WTC11 (cell line): Measurements from ENCODE around the gene ACSBG1. TPM values are rescaled to one million over a fixed set of nuclear protein-coding genes. Genes with fewer than 3 reads are reported as not detected.

ENCODE experiments used
- ATAC-seq: fragments of 200-7000 bp; cut with Tn5 transposase; 2 replicates; pipeline ENCODE4 v1.10.0; 2021; ENCODE audit warnings: mild to moderate bottlenecking, moderate library complexity
- CTCF ChIA-PET: fragments of 300-600 bp; sonication (Branson Sonifier 250); formaldehyde crosslinking; loops from one replicate; lab custom pipeline; 2021; ENCODE audit warnings: antibody characterized with exemption; lab: Charles Lee
- POLR2A ChIA-PET: fragments of 350-600 bp; sonication (Branson Sonifier 250); formaldehyde crosslinking; loops from one replicate; lab custom pipeline; 2021; ENCODE audit warnings: antibody characterized with exemption; lab: Charles Lee
- DNase-seq: peaks from one replicate; pipeline ENCODE4 v3.0.0; 2021; ENCODE audit warnings: low spot score
- H3K27ac Mint-ChIP-seq: 2 replicates; pipeline ENCODE4 v1.8.0; 2021; ENCODE audit warnings: mixed read lengths
- H3K27me3 Mint-ChIP-seq: 2 replicates; pipeline ENCODE4 v1.8.0; 2021; ENCODE audit warnings: low read depth, mild to moderate bottlenecking, moderate library complexity, mixed read lengths
- H3K36me3 Mint-ChIP-seq: 2 replicates; pipeline ENCODE4 v1.8.0; 2021; ENCODE audit warnings: mixed read lengths
- H3K4me1 Mint-ChIP-seq: 2 replicates; pipeline ENCODE4 v1.8.0; 2022; ENCODE audit warnings: mixed read lengths
- H3K4me3 Mint-ChIP-seq: 2 replicates; pipeline ENCODE4 v1.8.0; 2021; ENCODE audit warnings: mild to moderate bottlenecking, moderate library complexity, mixed read lengths
- H3K9me3 Mint-ChIP-seq: 2 replicates; pipeline ENCODE4 v1.8.0; 2021; ENCODE audit warnings: mixed read lengths
- E2F1 ChIP-seq: sonication (generic); formaldehyde crosslinking; IDR thresholded peaks from 2 replicates; pipeline ENCODE4 v1.8.0; 2022; ENCODE audit warnings: mild to moderate bottlenecking, missing genetic modification reagents
- E2F4 ChIP-seq: sonication (generic); formaldehyde crosslinking; IDR thresholded peaks from 2 replicates; pipeline ENCODE4 v1.8.1; 2022; ENCODE audit warnings: low read depth, mild to moderate bottlenecking, moderate library complexity, missing genetic modification reagents, borderline replicate concordance
- EMX1 ChIP-seq: fragments of 250-450 bp; sonication (Bioruptor Pico); IDR thresholded peaks from 2 replicates; pipeline ENCODE4 v1.8.0; 2021; ENCODE audit warnings: mild to moderate bottlenecking
- GTF2I ChIP-seq: fragments of 250-450 bp; sonication (Bioruptor Pico); conservative IDR thresholded peaks from 2 replicates; pipeline ENCODE4 v1.4.0; 2021; ENCODE audit warnings: mild to moderate bottlenecking
- JUN ChIP-seq: sonication (generic); formaldehyde crosslinking; IDR thresholded peaks from 2 replicates; pipeline ENCODE4 v1.8.0; 2023; ENCODE audit warnings: mild to moderate bottlenecking, missing genetic modification reagents
- MYBL2 ChIP-seq: sonication (generic); formaldehyde crosslinking; IDR thresholded peaks from 2 replicates; pipeline ENCODE4 v1.8.1; 2023; ENCODE audit warnings: mild to moderate bottlenecking, moderate library complexity, missing genetic modification reagents
- NR3C1 ChIP-seq: sonication (generic); formaldehyde crosslinking; conservative IDR thresholded peaks from 2 replicates; pipeline ENCODE4 v1.8.1; 2023; ENCODE audit warnings: low read depth, mild to moderate bottlenecking, missing genetic modification reagents
- SMAD3 ChIP-seq: sonication (generic); formaldehyde crosslinking; IDR thresholded peaks from 2 replicates; pipeline ENCODE4 v1.8.0; 2022; ENCODE audit warnings: missing genetic modification reagents, mild to moderate bottlenecking, borderline replicate concordance
- ZNF219 ChIP-seq: sonication (generic); formaldehyde crosslinking; IDR thresholded peaks from 2 replicates; pipeline ENCODE4 v1.8.0; 2023; ENCODE audit warnings: missing genetic modification reagents, mild to moderate bottlenecking, borderline replicate concordance
- ZNF317 ChIP-seq: sonication (generic); formaldehyde crosslinking; IDR thresholded peaks from 2 replicates; pipeline ENCODE4 v1.8.1; 2023; ENCODE audit warnings: low read depth, mild to moderate bottlenecking, moderate library complexity, missing genetic modification reagents, borderline replicate concordance
- ZNF425 ChIP-seq: fragments of 250-450 bp; sonication (Bioruptor Pico); conservative IDR thresholded peaks from 2 replicates; pipeline ENCODE4 v1.9.0; 2021; ENCODE audit warnings: mild to moderate bottlenecking
- total RNA-seq: library from RNA; stranded (reverse); gene quantifications from 3 replicates; pipeline ENCODE4 v1.2.3, GENCODE V29; 2021
- TF ChIP-seq, protein P1 (sequence below): sonication (generic); formaldehyde crosslinking; IDR thresholded peaks from 2 replicates; pipeline ENCODE4 v1.8.1; 2023; ENCODE audit warnings: mild to moderate bottlenecking, moderate library complexity, missing genetic modification reagents
- TF ChIP-seq, protein P2 (sequence below): fragments of 250-450 bp; sonication (Bioruptor Pico); IDR thresholded peaks from 2 replicates; pipeline ENCODE4 v1.8.0; 2021; ENCODE audit warnings: mild to moderate bottlenecking
- TF ChIP-seq, protein P3 (sequence below): fragments of 250-450 bp; sonication (Bioruptor Pico); IDR thresholded peaks from 2 replicates; pipeline ENCODE4 v1.9.0; 2021; ENCODE audit warnings: mild to moderate bottlenecking
- TF ChIP-seq, protein P4 (sequence below): sonication (generic); formaldehyde crosslinking; IDR thresholded peaks from 2 replicates; pipeline ENCODE4 v1.8.0; 2023; ENCODE audit warnings: mild to moderate bottlenecking, missing genetic modification reagents
- TF ChIP-seq, protein P5 (sequence below): sonication (generic); formaldehyde crosslinking; conservative IDR thresholded peaks from 2 replicates; pipeline ENCODE4 v1.8.1; 2023; ENCODE audit warnings: mild to moderate bottlenecking, low read depth, missing genetic modification reagents, moderate library complexity

ACSBG1 gene
- total RNA-seq, 1 experiment from 2014 or later, result 5.8 TPM

GRCh38 chr15:78179906-78180305 lies 54.5 kb downstream of the ACSBG1 start:
- CTCF ChIA-PET, result interaction anchor here (1.8 to 2.3 kb wide), 2 partner anchors 16 to 60 kb away, joined by 8 to 9 read pairs; no protein-coding TSS in a partner anchor

DNA sequence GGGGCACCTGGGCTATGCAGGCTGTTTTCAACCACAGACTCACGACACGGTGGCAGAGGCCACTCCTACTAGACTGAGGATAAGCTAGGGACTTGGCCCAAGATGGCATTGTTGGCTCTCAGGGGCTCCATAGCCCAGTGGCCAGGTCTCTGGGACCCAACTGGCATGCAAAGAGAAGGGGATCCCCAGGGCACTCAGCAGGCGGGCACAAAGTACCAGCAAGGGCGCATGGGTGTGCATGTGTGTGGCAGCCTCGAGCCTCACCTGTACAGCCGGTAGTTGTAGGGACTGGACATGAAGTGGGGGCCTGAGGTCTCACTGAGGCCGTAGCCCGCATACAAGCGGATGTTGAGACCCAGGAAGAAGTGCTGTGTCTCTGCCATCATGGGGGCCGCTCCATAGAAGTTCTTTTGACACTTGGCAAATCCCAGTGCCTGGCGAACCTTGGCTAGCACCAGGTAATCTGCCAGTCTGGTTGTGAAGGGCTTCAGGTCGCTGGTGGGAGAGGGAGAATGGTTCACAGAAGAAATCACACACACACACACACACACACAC lies 55.0 kb downstream of the ACSBG1 start:
- H3K27ac Mint-ChIP-seq, result no peak overlapping the region
- H3K27me3 Mint-ChIP-seq, result no peaks in the 10 kb centered on the region
- DNase-seq (no peak), ATAC-seq (no peak)
- no peak overlapping the region for H3K4me3 Mint-ChIP-seq
- peaks cover 7% of the 10 kb centered on the region for H3K4me1 Mint-ChIP-seq
- CTCF ChIA-PET, result interaction anchor here (0.6 to 1.8 kb wide), 5 partner anchors 16 to 71 kb away, joined by 3 to 8 read pairs (median 3); no protein-coding TSS in a partner anchor
- H3K36me3 Mint-ChIP-seq, result no peaks in the 10 kb centered on the region
- POLR2A ChIA-PET, result no interaction called here
- no peaks in the 10 kb centered on the region for H3K9me3 Mint-ChIP-seq
- TF ChIP-seq E2F1 (CRISPR knock-in tag) (no peak), JUN (CRISPR knock-in tag) (no peak), GTF2I (no peak), NR3C1 (CRISPR knock-in tag) (no peak), ZNF425 (no peak), MYBL2 (CRISPR knock-in tag) (no peak), ZNF317 (CRISPR knock-in tag) (no peak), EMX1 (CRISPR knock-in tag) (no peak)
- TF ChIP-seq, protein P1, sequence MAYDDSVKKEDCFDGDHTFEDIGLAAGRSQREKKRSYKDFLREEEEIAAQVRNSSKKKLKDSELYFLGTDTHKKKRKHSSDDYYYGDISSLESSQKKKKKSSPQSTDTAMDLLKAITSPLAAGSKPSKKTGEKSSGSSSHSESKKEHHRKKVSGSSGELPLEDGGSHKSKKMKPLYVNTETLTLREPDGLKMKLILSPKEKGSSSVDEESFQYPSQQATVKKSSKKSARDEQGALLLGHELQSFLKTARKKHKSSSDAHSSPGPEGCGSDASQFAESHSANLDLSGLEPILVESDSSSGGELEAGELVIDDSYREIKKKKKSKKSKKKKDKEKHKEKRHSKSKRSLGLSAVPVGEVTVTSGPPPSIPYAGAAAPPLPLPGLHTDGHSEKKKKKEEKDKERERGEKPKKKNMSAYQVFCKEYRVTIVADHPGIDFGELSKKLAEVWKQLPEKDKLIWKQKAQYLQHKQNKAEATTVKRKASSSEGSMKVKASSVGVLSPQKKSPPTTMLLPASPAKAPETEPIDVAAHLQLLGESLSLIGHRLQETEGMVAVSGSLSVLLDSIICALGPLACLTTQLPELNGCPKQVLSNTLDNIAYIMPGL, result no peak
- TF ChIP-seq, protein P2, sequence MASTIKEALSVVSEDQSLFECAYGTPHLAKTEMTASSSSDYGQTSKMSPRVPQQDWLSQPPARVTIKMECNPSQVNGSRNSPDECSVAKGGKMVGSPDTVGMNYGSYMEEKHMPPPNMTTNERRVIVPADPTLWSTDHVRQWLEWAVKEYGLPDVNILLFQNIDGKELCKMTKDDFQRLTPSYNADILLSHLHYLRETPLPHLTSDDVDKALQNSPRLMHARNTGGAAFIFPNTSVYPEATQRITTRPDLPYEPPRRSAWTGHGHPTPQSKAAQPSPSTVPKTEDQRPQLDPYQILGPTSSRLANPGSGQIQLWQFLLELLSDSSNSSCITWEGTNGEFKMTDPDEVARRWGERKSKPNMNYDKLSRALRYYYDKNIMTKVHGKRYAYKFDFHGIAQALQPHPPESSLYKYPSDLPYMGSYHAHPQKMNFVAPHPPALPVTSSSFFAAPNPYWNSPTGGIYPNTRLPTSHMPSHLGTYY (CRISPR knock-in tag), result no peak
- TF ChIP-seq, protein P3, sequence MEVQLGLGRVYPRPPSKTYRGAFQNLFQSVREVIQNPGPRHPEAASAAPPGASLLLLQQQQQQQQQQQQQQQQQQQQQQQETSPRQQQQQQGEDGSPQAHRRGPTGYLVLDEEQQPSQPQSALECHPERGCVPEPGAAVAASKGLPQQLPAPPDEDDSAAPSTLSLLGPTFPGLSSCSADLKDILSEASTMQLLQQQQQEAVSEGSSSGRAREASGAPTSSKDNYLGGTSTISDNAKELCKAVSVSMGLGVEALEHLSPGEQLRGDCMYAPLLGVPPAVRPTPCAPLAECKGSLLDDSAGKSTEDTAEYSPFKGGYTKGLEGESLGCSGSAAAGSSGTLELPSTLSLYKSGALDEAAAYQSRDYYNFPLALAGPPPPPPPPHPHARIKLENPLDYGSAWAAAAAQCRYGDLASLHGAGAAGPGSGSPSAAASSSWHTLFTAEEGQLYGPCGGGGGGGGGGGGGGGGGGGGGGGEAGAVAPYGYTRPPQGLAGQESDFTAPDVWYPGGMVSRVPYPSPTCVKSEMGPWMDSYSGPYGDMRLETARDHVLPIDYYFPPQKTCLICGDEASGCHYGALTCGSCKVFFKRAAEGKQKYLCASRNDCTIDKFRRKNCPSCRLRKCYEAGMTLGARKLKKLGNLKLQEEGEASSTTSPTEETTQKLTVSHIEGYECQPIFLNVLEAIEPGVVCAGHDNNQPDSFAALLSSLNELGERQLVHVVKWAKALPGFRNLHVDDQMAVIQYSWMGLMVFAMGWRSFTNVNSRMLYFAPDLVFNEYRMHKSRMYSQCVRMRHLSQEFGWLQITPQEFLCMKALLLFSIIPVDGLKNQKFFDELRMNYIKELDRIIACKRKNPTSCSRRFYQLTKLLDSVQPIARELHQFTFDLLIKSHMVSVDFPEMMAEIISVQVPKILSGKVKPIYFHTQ, result no peak
- TF ChIP-seq, protein P4, sequence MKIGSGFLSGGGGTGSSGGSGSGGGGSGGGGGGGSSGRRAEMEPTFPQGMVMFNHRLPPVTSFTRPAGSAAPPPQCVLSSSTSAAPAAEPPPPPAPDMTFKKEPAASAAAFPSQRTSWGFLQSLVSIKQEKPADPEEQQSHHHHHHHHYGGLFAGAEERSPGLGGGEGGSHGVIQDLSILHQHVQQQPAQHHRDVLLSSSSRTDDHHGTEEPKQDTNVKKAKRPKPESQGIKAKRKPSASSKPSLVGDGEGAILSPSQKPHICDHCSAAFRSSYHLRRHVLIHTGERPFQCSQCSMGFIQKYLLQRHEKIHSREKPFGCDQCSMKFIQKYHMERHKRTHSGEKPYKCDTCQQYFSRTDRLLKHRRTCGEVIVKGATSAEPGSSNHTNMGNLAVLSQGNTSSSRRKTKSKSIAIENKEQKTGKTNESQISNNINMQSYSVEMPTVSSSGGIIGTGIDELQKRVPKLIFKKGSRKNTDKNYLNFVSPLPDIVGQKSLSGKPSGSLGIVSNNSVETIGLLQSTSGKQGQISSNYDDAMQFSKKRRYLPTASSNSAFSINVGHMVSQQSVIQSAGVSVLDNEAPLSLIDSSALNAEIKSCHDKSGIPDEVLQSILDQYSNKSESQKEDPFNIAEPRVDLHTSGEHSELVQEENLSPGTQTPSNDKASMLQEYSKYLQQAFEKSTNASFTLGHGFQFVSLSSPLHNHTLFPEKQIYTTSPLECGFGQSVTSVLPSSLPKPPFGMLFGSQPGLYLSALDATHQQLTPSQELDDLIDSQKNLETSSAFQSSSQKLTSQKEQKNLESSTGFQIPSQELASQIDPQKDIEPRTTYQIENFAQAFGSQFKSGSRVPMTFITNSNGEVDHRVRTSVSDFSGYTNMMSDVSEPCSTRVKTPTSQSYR (CRISPR knock-in tag), result no peak

More at GRCh38 chr15:78179906-78180305, 54.5 kb downstream of the ACSBG1 start:
- no peak for ATAC-seq
- no peak for TF ChIP-seq ZNF219 (CRISPR knock-in tag)
- TF ChIP-seq SMAD3, result no peak
- no peak for TF ChIP-seq E2F4 (CRISPR knock-in tag)
- TF ChIP-seq, protein P5, sequence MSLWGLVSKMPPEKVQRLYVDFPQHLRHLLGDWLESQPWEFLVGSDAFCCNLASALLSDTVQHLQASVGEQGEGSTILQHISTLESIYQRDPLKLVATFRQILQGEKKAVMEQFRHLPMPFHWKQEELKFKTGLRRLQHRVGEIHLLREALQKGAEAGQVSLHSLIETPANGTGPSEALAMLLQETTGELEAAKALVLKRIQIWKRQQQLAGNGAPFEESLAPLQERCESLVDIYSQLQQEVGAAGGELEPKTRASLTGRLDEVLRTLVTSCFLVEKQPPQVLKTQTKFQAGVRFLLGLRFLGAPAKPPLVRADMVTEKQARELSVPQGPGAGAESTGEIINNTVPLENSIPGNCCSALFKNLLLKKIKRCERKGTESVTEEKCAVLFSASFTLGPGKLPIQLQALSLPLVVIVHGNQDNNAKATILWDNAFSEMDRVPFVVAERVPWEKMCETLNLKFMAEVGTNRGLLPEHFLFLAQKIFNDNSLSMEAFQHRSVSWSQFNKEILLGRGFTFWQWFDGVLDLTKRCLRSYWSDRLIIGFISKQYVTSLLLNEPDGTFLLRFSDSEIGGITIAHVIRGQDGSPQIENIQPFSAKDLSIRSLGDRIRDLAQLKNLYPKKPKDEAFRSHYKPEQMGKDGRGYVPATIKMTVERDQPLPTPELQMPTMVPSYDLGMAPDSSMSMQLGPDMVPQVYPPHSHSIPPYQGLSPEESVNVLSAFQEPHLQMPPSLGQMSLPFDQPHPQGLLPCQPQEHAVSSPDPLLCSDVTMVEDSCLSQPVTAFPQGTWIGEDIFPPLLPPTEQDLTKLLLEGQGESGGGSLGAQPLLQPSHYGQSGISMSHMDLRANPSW, result no peak
- DNase-seq, result no peak
- no peaks in the 10 kb centered on the region for H3K9me3 Mint-ChIP-seq
- H3K36me3 Mint-ChIP-seq, result no peaks in the 10 kb centered on the region
- no peak overlapping the region for H3K4me3 Mint-ChIP-seq
- POLR2A ChIA-PET, result no interaction called here
- H3K27me3 Mint-ChIP-seq, result no peaks in the 10 kb centered on the region
- H3K27ac Mint-ChIP-seq, result no peak overlapping the region; the same call in 1 of the 2 replicates
- H3K4me1 Mint-ChIP-seq, result peaks cover 7% of the 10 kb centered on the region
